ENCODE measurements around the gene MYO1H. TPM values are rescaled to one million over a fixed set of nuclear protein-coding genes. Genes with fewer than 3 reads are reported as not detected.

Gene MYO1H
- total RNA-seq, 4 donors from 2014 or later, result not detected

DNA sequence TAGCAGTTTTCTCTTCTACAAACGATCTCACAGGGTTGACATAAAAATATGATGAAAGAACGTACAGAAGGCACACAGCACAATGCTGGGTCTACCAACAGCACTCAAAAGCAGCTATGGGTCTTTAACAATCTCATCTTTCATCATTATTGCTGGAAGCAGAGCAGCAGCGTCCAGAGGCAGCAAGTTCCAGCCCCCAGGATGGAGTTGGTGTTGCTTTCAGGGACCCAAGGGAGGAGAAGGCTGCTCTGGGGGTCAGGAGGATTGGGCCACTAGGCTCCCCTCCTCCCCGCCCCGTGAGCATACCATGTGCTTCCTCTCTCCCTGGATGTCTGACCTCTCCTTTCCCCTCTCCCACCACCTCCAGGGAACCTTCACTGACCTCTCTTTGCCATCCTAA lies 116.1 kb downstream of the MYO1H start:
- no peak for TF ChIP-seq POLR2A (IDR thresholded peaks at IDR 0.05)
- no peak for TF ChIP-seq CTCF (IDR thresholded peaks at IDR 0.05)
- peak overlapping the region; percentile 94 to 97 for H3K27ac ChIP-seq
- intact Hi-C loops (cut with DNase I; ENCODE audit: low total_unique reads), result no loop called here
- no peak overlapping the region for H3K4me3 ChIP-seq
- H3K9me3 ChIP-seq, result no peaks in the 10 kb centered on the region
- H3K27me3 ChIP-seq, result no peaks in the 10 kb centered on the region
- DNase-seq, result no peak
- H3K4me1 ChIP-seq, result peaks cover 37 to 70% of the 10 kb centered on the region in 2 donors
- H3K36me3 ChIP-seq, result no peaks in the 10 kb centered on the region

GRCh38 chr12:109464642-109465351 lies 117.1 kb downstream of the MYO1H start:
- no peak overlapping the region for H3K4me3 ChIP-seq
- no peak for DNase-seq
- H3K9me3 ChIP-seq, result no peaks in the 10 kb centered on the region
- TF ChIP-seq CTCF (IDR thresholded peaks at IDR 0.05) (no peak), POLR2A (IDR thresholded peaks at IDR 0.05) (no peak)
- peaks cover 35 to 67% of the 10 kb centered on the region in 2 donors for H3K4me1 ChIP-seq
- intact Hi-C loops (cut with DNase I; ENCODE audit: low total_unique reads), result no loop called here
- no peaks in the 10 kb centered on the region for H3K27me3 ChIP-seq
- peak overlapping the region; percentile 94 to 97 for H3K27ac ChIP-seq
- no peaks in the 10 kb centered on the region for H3K36me3 ChIP-seq

GRCh38 chr12:109466305-109466704 lies 118.6 kb downstream of the MYO1H start:
- H3K27me3 ChIP-seq, result no peaks in the 10 kb centered on the region
- H3K36me3 ChIP-seq, result no peaks in the 10 kb centered on the region
- no peak for TF ChIP-seq CTCF (IDR thresholded peaks at IDR 0.05)
- TF ChIP-seq POLR2A (IDR thresholded peaks at IDR 0.05), result no peak
- H3K4me1 ChIP-seq, result peaks cover 23 to 54% of the 10 kb centered on the region in 2 donors
- no peaks in the 10 kb centered on the region for H3K9me3 ChIP-seq
- H3K27ac ChIP-seq, result peak overlapping the region; percentile 94 to 97
- no peak overlapping the region for H3K4me3 ChIP-seq
- no peak for DNase-seq
- intact Hi-C loops (cut with DNase I; ENCODE audit: low total_unique reads), result no loop called here

DNA sequence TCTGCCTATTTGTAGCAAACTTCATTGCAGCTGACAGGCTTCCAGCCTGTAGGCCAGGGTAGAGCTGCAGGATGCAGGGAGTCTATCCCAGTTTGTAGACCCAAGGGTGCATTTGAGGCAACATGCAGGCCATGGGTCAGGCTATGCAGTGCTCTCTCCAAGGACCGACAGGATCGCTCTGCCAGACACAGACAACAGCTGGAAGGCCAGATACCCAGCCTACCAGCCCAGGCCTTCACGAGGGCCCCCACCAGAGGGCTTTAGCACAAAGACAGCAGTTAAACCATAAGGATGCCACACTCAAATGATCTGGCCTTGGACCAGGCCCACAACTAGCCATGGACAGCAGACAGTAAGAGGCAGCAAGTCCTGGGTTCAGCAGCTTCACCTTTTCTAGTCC lies 119.1 kb downstream of the MYO1H start:
- no peak for DNase-seq
- H3K27ac ChIP-seq, result peak overlapping the region; percentile 94 to 97
- no peak overlapping the region for H3K4me3 ChIP-seq
- H3K27me3 ChIP-seq, result no peaks in the 10 kb centered on the region
- peaks cover 17 to 49% of the 10 kb centered on the region in 2 donors for H3K4me1 ChIP-seq
- TF ChIP-seq CTCF (IDR thresholded peaks at IDR 0.05) (no peak), POLR2A (IDR thresholded peaks at IDR 0.05) (no peak)
- no peaks in the 10 kb centered on the region for H3K36me3 ChIP-seq
- no peaks in the 10 kb centered on the region for H3K9me3 ChIP-seq
- intact Hi-C loops (cut with DNase I; ENCODE audit: low total_unique reads), result no loop called here

DNA sequence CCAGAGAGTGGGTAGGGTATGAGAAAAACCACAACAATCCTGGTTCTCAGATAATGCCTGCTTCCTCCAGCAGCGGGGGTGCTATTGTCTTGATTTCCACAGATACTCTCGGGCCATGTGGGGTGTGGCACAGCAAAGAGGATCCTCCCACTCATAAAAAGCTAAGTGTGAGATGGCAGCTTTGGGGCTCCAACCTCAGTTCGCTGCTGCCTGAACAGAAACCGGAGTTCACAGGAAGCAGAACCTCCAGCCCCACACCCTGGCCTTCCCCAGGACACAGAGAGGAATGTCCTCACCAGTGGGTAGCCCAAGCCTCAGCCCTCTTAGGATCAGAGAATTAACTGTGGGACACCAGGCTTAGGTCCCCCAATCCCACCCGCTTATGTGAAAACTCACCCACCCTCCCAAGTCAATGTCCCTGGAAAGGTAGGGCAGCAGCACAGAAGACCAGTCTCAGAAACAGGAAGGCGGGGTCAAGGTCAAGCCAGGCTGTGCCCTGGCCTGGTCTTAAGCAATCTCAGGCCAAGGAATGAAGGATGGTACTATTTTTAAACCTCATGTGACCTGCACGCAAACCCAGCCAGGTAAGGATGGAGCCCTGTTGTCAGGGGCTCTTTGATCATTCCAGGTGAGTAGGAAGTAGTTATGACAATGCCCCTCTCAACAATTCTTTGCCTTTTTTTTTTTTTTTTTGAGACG lies 120.4 kb downstream of the MYO1H start:
- H3K9me3 ChIP-seq, result no peaks in the 10 kb centered on the region
- H3K4me1 ChIP-seq, result peaks cover 16 to 42% of the 10 kb centered on the region in 2 donors
- H3K36me3 ChIP-seq, result no peaks in the 10 kb centered on the region
- no peak overlapping the region for H3K4me3 ChIP-seq
- no peaks in the 10 kb centered on the region for H3K27me3 ChIP-seq
- peak overlapping the region; percentile 15 to 97 for H3K27ac ChIP-seq
- intact Hi-C loops (cut with DNase I; ENCODE audit: low total_unique reads), result no loop called here
- no peak for TF ChIP-seq CTCF (IDR thresholded peaks at IDR 0.05)
- TF ChIP-seq POLR2A (IDR thresholded peaks at IDR 0.05), result no peak
- no peak for DNase-seq

All from uterus (tissue), 4 donors.